Activated naive CD4-positive, alpha-beta T cell treated with anti-CD3 and anti-CD28 coated beads for 36 hours (primary cell): ENCODE results near the gene CISTR. TPM values are rescaled to one million over a fixed set of nuclear protein-coding genes. Genes with fewer than 3 reads are reported as not detected.

Experiments used
- total RNA-seq, 2 experiments: library from RNA; stranded (reverse); gene quantifications; one replicate each; pipeline ENCODE4 v1.2.3, GENCODE V29; 2021

CISTR gene
- total RNA-seq, 2 experiments from 2014 or later: not detected

Other genes with a start within 250 kb of the CISTR start
- not detected for gene NPFF, start 244.5 kb downstream of the CISTR start, total RNA-seq
- 10 to 100 TPM; 19.7 to 19.8 TPM for gene ATF7, start 125.6 kb downstream of the CISTR start, total RNA-seq
- 100 to 1,000 TPM; 443 to 466 TPM for gene ATP5MC2, start 75.9 kb downstream of the CISTR start, total RNA-seq
- 1 to 10 TPM; 8.1 to 8.3 TPM for gene CALCOCO1, start 24.5 kb downstream of the CISTR start, total RNA-seq
- gene HOXC13, start 186.9 kb upstream of the CISTR start, total RNA-seq: not detected
- gene HOXC12, start 202.9 kb upstream of the CISTR start, total RNA-seq: not detected
- gene HOXC11, start 221.1 kb upstream of the CISTR start, total RNA-seq: not detected
- not detected for gene HOTAIR, start 223.0 kb upstream of the CISTR start, total RNA-seq
- not detected for gene HOXC10, start 233.2 kb upstream of the CISTR start, total RNA-seq
- not detected for gene HOXC9, start 248.2 kb upstream of the CISTR start, total RNA-seq